HEK293 (cell line): ENCODE results near the gene TFPI.

Experiments used
- CTCF ChIA-PET: fragments of 350-600 bp; formaldehyde crosslinking; extraction: SDS; loops from one replicate; lab custom pipeline; 2021; ENCODE audit warnings: antibody characterized with exemption; lab: Yijun Ruan, JAX
- POLR2A ChIA-PET: fragments of 300-600 bp; formaldehyde crosslinking; extraction: SDS; loops from one replicate; lab custom pipeline; 2020; ENCODE audit warnings: antibody characterized with exemption, inconsistent platforms; lab: Yijun Ruan, JAX
- H3K27ac ChIP-seq: fragments of 200-500 bp; sonication (Bioruptor generic); 2 replicates; pipeline ENCODE4 v1.5.1; 2014; ENCODE audit warnings: low read depth, low read length, control low read depth, inconsistent platforms; ENCODE audit errors: extremely low read depth
- H3K36me3 ChIP-seq, 2 experiments: fragments of 200-500 bp in 1 of 2; sonication (Bioruptor generic) in 1 of 2; 1 replicate in 1 of 2; 2 replicates in 1 of 2; pipeline ENCODE4 v1.5.1; 2014 to 2017; ENCODE audit warnings: inconsistent platforms in 2 of 2, low read length in 2 of 2; ENCODE audit not compliant: control insufficient read depth in 2 of 2, insufficient read depth in 1 of 2
- H3K4me1 ChIP-seq: fragments of 200-500 bp; sonication (Bioruptor generic); 2 replicates; pipeline ENCODE4 v1.5.1; 2014; ENCODE audit warnings: mild to moderate bottlenecking, low read length, inconsistent platforms; ENCODE audit not compliant: control insufficient read depth, insufficient read depth
- H3K4me3 ChIP-seq: 2 replicates; pipeline ENCODE4 v1.5.1; 2011; ENCODE audit warnings: low read depth, mild to moderate bottlenecking, control low read depth, low read length, moderate library complexity
- H3K9me3 ChIP-seq: fragments of 200-500 bp; sonication (Bioruptor generic); 2 replicates; pipeline ENCODE4 v1.5.1; 2014; ENCODE audit warnings: low read depth, low read length, inconsistent platforms; ENCODE audit not compliant: control insufficient read depth, insufficient read depth
- GFI1B ChIP-seq: fragments of 450-650 bp; formaldehyde crosslinking; IDR thresholded peaks from 2 replicates; pipeline ENCODE4 v1.5.1; 2016; ENCODE audit warnings: missing biosample characterization, missing genetic modification characterization
- HOXA7 ChIP-seq: sonication (generic); formaldehyde crosslinking; IDR thresholded peaks from 2 replicates; pipeline ENCODE4 v1.8.1; 2022; ENCODE audit warnings: missing genetic modification reagents, borderline replicate concordance
- OSR2 ChIP-seq: fragments of 450-650 bp; formaldehyde crosslinking; IDR thresholded peaks from 2 replicates; pipeline ENCODE4 v1.5.1; 2016; ENCODE audit warnings: missing biosample characterization, missing genetic modification characterization
- SCRT1 ChIP-seq: fragments of 450-650 bp; formaldehyde crosslinking; IDR thresholded peaks from 2 replicates; pipeline ENCODE4 v1.5.1; 2016; ENCODE audit warnings: missing biosample characterization, missing genetic modification characterization, borderline replicate concordance
- SCRT2 ChIP-seq: fragments of 450-650 bp; formaldehyde crosslinking; IDR thresholded peaks from 2 replicates; pipeline ENCODE4 v1.5.1; 2016; ENCODE audit warnings: missing biosample characterization, missing genetic modification characterization
- ZNF146 ChIP-seq: fragments of 450-650 bp; formaldehyde crosslinking; IDR thresholded peaks from 2 replicates; pipeline ENCODE4 v1.5.1; 2016; ENCODE audit warnings: missing biosample characterization, missing genetic modification characterization
- ZNF155 ChIP-seq: fragments of 450-650 bp; formaldehyde crosslinking; IDR thresholded peaks from 2 replicates; pipeline ENCODE4 v1.5.1; 2016; ENCODE audit warnings: missing biosample characterization, missing genetic modification characterization
- ZNF19 ChIP-seq: fragments of 450-650 bp; formaldehyde crosslinking; IDR thresholded peaks from 2 replicates; pipeline ENCODE4; 2016; ENCODE audit warnings: missing biosample characterization, missing genetic modification characterization, low read depth
- ZNF221 ChIP-seq: fragments of 450-650 bp; formaldehyde crosslinking; IDR thresholded peaks from 2 replicates; pipeline ENCODE4 v1.5.1; 2017; ENCODE audit warnings: missing biosample characterization, missing genetic modification characterization, borderline replicate concordance
- ZNF404 ChIP-seq: fragments of 450-650 bp; formaldehyde crosslinking; IDR thresholded peaks from 2 replicates; pipeline ENCODE4 v1.5.1; 2017; ENCODE audit warnings: missing biosample characterization, missing genetic modification characterization
- ZNF658 ChIP-seq: fragments of 450-650 bp; formaldehyde crosslinking; IDR thresholded peaks from 2 replicates; pipeline ENCODE4; 2016; ENCODE audit warnings: missing biosample characterization, missing genetic modification characterization
- ZNF768 ChIP-seq: fragments of 450-650 bp; formaldehyde crosslinking; IDR thresholded peaks from 2 replicates; pipeline ENCODE4 v1.5.1; 2018; ENCODE audit warnings: missing biosample characterization, mild to moderate bottlenecking, missing genetic modification characterization
- ZSCAN16 ChIP-seq: fragments of 450-650 bp; formaldehyde crosslinking; IDR thresholded peaks from 2 replicates; pipeline ENCODE4 v1.5.1; 2016; ENCODE audit warnings: missing biosample characterization, missing genetic modification characterization
- TF ChIP-seq, protein P1 (sequence below): fragments of 450-650 bp; formaldehyde crosslinking; IDR thresholded peaks from 2 replicates; pipeline ENCODE4 v1.5.1; 2017; ENCODE audit warnings: missing biosample characterization, missing genetic modification characterization
- TF ChIP-seq, protein P2 (sequence below): fragments of 450-650 bp; formaldehyde crosslinking; IDR thresholded peaks from 2 replicates; pipeline ENCODE4 v1.5.1; 2016; ENCODE audit warnings: missing biosample characterization, missing genetic modification characterization
- TF ChIP-seq, protein P3 (sequence below): fragments of 450-650 bp; formaldehyde crosslinking; IDR thresholded peaks from 2 replicates; pipeline ENCODE4 v1.5.1; 2017; ENCODE audit warnings: missing biosample characterization, missing genetic modification characterization
- TF ChIP-seq, protein P4 (sequence below): fragments of 450-650 bp; formaldehyde crosslinking; IDR thresholded peaks from 2 replicates; pipeline ENCODE4 v1.5.1; 2016; ENCODE audit warnings: missing biosample characterization, missing genetic modification characterization
- TF ChIP-seq, protein P5 (sequence below): fragments of 450-650 bp; formaldehyde crosslinking; IDR thresholded peaks from 2 replicates; pipeline ENCODE4 v1.5.1; 2016; ENCODE audit warnings: missing biosample characterization, missing genetic modification characterization, borderline replicate concordance

The TFPI gene

DNA sequence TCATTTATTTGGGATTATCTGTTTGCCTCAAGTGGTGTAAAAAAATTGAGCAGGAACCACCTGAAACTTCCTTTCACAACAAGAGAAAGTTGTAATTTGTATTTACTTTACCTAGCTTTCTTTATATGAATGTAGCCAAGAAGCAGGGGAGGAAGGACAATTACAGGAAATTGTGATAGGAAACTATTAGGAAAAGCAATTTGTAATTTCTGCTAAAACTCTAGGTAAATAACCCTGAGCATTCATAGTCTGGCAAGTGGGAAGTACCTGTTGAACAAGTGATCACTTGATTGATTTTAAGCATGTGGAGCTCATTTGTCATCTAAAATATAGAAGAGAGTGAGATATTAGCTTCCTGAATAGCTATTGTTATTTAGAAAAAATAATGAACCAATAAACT, 5.0 kb downstream of the TFPI start:
- H3K9me3 ChIP-seq, result no peaks in the 10 kb centered on the region
- H3K4me3 ChIP-seq, result no peak overlapping the region
- ChIA-PET CTCF (interaction anchor here (0.9 to 1.8 kb wide), 3 partner anchors 32 to 49 kb away, joined by 3 to 9 read pairs (median 3); no protein-coding TSS in a partner anchor), POLR2A (interaction anchor here (1.6 kb wide), 1 partner anchor 26 kb away, joined by 4 read pairs; no protein-coding TSS in a partner anchor)
- no peak overlapping the region for H3K27ac ChIP-seq
- no peaks in the 10 kb centered on the region for H3K36me3 ChIP-seq
- TF ChIP-seq ZNF146 (tag by site-specific recombination) (no peak), ZNF768 (tag by site-specific recombination) (no peak), SCRT1 (tag by site-specific recombination) (peak; percentile 36; the same call in 1 of the 2 replicates), SCRT2 (peak; percentile 55; the same call in 1 of the 2 replicates)
- TF ChIP-seq, protein P1, sequence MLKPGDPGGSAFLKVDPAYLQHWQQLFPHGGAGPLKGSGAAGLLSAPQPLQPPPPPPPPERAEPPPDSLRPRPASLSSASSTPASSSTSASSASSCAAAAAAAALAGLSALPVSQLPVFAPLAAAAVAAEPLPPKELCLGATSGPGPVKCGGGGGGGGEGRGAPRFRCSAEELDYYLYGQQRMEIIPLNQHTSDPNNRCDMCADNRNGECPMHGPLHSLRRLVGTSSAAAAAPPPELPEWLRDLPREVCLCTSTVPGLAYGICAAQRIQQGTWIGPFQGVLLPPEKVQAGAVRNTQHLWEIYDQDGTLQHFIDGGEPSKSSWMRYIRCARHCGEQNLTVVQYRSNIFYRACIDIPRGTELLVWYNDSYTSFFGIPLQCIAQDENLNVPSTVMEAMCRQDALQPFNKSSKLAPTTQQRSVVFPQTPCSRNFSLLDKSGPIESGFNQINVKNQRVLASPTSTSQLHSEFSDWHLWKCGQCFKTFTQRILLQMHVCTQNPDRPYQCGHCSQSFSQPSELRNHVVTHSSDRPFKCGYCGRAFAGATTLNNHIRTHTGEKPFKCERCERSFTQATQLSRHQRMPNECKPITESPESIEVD (tag by site-specific recombination), result 0 out of 2 replicates have a peak, but pooled peaks have one; percentile 40
- peaks cover 14% of the 10 kb centered on the region for H3K4me1 ChIP-seq

DNA sequence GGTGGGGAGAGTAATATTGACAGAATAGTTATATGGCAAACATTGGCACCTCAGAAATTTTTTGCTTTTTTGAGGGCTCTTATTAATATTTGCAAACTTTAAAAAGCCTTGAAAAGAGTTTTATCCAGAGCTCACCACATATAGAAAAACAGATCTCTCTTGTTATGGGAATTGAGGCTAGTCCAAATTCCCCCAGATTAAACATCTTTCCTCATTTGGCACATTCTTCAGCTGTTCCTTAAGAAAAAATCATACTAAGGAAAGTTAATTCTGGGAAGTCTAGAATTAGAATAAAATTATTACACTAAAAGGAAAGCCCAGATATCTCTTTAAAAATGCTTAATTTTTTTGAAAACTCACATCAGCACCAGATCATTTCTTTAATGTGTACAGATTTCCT, 5.6 kb downstream of the TFPI start:
- CTCF ChIA-PET, result interaction anchor here (0.6 to 1.8 kb wide), 4 partner anchors 32 to 1809 kb away, joined by 3 to 9 read pairs (median 3); no protein-coding TSS in a partner anchor
- Histone ChIP-seq H3K4me1 (peaks cover 18% of the 10 kb centered on the region), H3K4me3 (no peak overlapping the region)
- POLR2A ChIA-PET, result interaction anchor here (1.6 kb wide), 1 partner anchor 26 kb away, joined by 4 read pairs; no protein-coding TSS in a partner anchor
- TF ChIP-seq GFI1B (tag by site-specific recombination) (no peak), ZNF221 (tag by site-specific recombination) (no peak), ZSCAN16 (tag by site-specific recombination) (no peak), ZNF155 (tag by site-specific recombination) (no peak), HOXA7 (CRISPR knock-in tag) (no peak)
- TF ChIP-seq, protein P2, sequence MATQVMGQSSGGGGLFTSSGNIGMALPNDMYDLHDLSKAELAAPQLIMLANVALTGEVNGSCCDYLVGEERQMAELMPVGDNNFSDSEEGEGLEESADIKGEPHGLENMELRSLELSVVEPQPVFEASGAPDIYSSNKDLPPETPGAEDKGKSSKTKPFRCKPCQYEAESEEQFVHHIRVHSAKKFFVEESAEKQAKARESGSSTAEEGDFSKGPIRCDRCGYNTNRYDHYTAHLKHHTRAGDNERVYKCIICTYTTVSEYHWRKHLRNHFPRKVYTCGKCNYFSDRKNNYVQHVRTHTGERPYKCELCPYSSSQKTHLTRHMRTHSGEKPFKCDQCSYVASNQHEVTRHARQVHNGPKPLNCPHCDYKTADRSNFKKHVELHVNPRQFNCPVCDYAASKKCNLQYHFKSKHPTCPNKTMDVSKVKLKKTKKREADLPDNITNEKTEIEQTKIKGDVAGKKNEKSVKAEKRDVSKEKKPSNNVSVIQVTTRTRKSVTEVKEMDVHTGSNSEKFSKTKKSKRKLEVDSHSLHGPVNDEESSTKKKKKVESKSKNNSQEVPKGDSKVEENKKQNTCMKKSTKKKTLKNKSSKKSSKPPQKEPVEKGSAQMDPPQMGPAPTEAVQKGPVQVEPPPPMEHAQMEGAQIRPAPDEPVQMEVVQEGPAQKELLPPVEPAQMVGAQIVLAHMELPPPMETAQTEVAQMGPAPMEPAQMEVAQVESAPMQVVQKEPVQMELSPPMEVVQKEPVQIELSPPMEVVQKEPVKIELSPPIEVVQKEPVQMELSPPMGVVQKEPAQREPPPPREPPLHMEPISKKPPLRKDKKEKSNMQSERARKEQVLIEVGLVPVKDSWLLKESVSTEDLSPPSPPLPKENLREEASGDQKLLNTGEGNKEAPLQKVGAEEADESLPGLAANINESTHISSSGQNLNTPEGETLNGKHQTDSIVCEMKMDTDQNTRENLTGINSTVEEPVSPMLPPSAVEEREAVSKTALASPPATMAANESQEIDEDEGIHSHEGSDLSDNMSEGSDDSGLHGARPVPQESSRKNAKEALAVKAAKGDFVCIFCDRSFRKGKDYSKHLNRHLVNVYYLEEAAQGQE (tag by site-specific recombination), result no peak
- TF ChIP-seq, protein P3, sequence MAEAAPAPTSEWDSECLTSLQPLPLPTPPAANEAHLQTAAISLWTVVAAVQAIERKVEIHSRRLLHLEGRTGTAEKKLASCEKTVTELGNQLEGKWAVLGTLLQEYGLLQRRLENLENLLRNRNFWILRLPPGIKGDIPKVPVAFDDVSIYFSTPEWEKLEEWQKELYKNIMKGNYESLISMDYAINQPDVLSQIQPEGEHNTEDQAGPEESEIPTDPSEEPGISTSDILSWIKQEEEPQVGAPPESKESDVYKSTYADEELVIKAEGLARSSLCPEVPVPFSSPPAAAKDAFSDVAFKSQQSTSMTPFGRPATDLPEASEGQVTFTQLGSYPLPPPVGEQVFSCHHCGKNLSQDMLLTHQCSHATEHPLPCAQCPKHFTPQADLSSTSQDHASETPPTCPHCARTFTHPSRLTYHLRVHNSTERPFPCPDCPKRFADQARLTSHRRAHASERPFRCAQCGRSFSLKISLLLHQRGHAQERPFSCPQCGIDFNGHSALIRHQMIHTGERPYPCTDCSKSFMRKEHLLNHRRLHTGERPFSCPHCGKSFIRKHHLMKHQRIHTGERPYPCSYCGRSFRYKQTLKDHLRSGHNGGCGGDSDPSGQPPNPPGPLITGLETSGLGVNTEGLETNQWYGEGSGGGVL, result no peak
- TF ChIP-seq, all 188 proteins: peak for 0
- Histone ChIP-seq H3K36me3 (no peaks in the 10 kb centered on the region), H3K9me3 (no peaks in the 10 kb centered on the region), H3K27ac (no peak overlapping the region)

DNA sequence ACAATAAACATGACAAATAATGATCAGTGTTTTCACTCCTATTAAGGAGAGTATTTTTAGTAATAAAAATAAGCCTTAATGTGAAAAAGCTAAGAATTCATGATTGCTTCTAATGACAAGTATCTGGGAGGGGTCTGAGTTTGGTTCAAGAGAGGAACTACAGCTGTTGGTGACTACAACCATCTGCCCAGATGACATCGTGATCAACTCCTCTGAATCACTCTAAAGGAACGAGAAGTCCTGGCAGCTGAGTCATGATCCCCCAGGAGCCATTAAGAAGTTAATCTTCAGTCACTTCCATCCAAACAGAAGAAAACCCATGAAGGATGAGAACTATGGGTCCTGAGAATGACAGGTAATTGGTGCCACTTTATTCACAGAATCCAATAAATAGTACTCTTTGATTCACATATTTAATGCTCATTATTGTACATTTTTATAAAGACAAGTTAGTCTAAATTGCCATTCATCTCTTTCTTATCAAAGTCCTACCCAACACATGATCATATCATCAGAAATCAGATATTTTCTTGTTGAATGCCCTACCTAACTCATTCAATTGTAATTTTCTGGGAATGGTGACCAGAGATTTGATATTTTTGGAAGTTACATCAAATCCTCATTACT, 6.8 kb downstream of the TFPI start:
- no peaks in the 10 kb centered on the region for H3K36me3 ChIP-seq
- no peaks in the 10 kb centered on the region for H3K9me3 ChIP-seq
- CTCF ChIA-PET, result interaction anchor here (0.6 to 1.2 kb wide), 4 partner anchors 8 to 48 kb away, joined by 3 to 8 read pairs (median 4); no protein-coding TSS in a partner anchor
- peaks cover 18% of the 10 kb centered on the region for H3K4me1 ChIP-seq
- POLR2A ChIA-PET, result no interaction called here
- H3K27ac ChIP-seq, result no peak overlapping the region
- no peak overlapping the region for H3K4me3 ChIP-seq
- no peak for TF ChIP-seq ZNF658 (tag by site-specific recombination)
- no peak for TF ChIP-seq ZNF404 (tag by site-specific recombination)
- TF ChIP-seq, protein P4, sequence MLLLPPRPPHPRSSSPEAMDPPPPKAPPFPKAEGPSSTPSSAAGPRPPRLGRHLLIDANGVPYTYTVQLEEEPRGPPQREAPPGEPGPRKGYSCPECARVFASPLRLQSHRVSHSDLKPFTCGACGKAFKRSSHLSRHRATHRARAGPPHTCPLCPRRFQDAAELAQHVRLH, result no peak
- TF ChIP-seq, protein P5, sequence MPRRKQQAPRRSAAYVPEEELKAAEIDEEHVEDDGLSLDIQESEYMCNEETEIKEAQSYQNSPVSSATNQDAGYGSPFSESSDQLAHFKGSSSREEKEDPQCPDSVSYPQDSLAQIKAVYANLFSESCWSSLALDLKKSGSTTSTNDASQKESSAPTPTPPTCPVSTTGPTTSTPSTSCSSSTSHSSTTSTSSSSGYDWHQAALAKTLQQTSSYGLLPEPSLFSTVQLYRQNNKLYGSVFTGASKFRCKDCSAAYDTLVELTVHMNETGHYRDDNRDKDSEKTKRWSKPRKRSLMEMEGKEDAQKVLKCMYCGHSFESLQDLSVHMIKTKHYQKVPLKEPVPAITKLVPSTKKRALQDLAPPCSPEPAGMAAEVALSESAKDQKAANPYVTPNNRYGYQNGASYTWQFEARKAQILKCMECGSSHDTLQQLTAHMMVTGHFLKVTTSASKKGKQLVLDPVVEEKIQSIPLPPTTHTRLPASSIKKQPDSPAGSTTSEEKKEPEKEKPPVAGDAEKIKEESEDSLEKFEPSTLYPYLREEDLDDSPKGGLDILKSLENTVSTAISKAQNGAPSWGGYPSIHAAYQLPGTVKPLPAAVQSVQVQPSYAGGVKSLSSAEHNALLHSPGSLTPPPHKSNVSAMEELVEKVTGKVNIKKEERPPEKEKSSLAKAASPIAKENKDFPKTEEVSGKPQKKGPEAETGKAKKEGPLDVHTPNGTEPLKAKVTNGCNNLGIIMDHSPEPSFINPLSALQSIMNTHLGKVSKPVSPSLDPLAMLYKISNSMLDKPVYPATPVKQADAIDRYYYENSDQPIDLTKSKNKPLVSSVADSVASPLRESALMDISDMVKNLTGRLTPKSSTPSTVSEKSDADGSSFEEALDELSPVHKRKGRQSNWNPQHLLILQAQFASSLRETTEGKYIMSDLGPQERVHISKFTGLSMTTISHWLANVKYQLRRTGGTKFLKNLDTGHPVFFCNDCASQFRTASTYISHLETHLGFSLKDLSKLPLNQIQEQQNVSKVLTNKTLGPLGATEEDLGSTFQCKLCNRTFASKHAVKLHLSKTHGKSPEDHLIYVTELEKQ, result peak; percentile 34; the same call in 1 of the 2 replicates
- no peak for TF ChIP-seq ZNF19 (tag by site-specific recombination)
- peak; percentile 43 for TF ChIP-seq OSR2
